Mesenchymal stem cell (in vitro differentiated cells and primary cell): ENCODE measurements around the gene AKAP13.

Source experiments
- DNase-seq: peaks from one replicate; pipeline ENCODE4 v3.0.0-alpha.2; 2013
- H2AFZ ChIP-seq: one replicate; pipeline ENCODE4 v1.6.1; 2013; ENCODE audit warnings: low read depth, mild to moderate bottlenecking, control low read depth, inconsistent platforms, low read length, moderate library complexity
- H2AK5ac ChIP-seq: 2 replicates; pipeline ENCODE4 v1.6.1; 2013; ENCODE audit warnings: low read length, moderate library complexity, mild to moderate bottlenecking, inconsistent platforms; ENCODE audit not compliant: severe bottlenecking
- H2BK120ac ChIP-seq: one replicate; pipeline ENCODE4 v1.6.1; 2013; ENCODE audit warnings: low read depth, mild to moderate bottlenecking, inconsistent platforms, low read length, moderate library complexity
- H2BK12ac ChIP-seq, 2 experiments: one replicate each; pipeline ENCODE4 v1.6.1; 2013; ENCODE audit warnings: inconsistent platforms in 2 of 2, low read length in 2 of 2, mild to moderate bottlenecking in 2 of 2, moderate library complexity in 2 of 2, control low read depth in 1 of 2
- H2BK15ac ChIP-seq: one replicate; pipeline ENCODE4 v1.6.1; 2013; ENCODE audit warnings: mild to moderate bottlenecking, low read depth, inconsistent platforms; ENCODE audit not compliant: poor library complexity, severe bottlenecking
- H2BK5ac ChIP-seq: 2 replicates; pipeline ENCODE4 v1.6.1; 2013; ENCODE audit warnings: low read depth, mild to moderate bottlenecking, low read length, control low read depth, inconsistent platforms; ENCODE audit not compliant: poor library complexity, severe bottlenecking
- H3K14ac ChIP-seq, 2 experiments: one replicate each; pipeline ENCODE4 v1.6.1; 2013; ENCODE audit warnings: inconsistent platforms in 2 of 2, low read length in 2 of 2, control low read depth in 1 of 2, mild to moderate bottlenecking in 1 of 2, moderate library complexity in 1 of 2
- H3K18ac ChIP-seq, 2 experiments: one replicate each; pipeline ENCODE4 v1.6.1; 2013; ENCODE audit warnings: inconsistent platforms in 2 of 2, low read length in 2 of 2, control low read depth in 1 of 2, low read depth in 1 of 2, mild to moderate bottlenecking in 1 of 2
- H3K23ac ChIP-seq, 2 experiments: one replicate each; pipeline ENCODE4 v1.6.1; 2013; ENCODE audit warnings: inconsistent platforms in 2 of 2, low read length in 2 of 2, mild to moderate bottlenecking in 2 of 2, moderate library complexity in 2 of 2, control low read depth in 1 of 2
- H3K27ac ChIP-seq: 2 replicates; pipeline ENCODE4 v1.5.1; 2013; ENCODE audit warnings: mild to moderate bottlenecking, moderate library complexity, low read length, control low read depth, inconsistent platforms; ENCODE audit not compliant: poor library complexity, severe bottlenecking
- H3K27me3 ChIP-seq, 2 experiments: 2 replicates each; pipeline versions ENCODE4 v1.6.1 to v1.7.0; 2013; ENCODE audit warnings: low read length in 2 of 2, mild to moderate bottlenecking in 2 of 2, moderate library complexity in 2 of 2, control low read depth in 1 of 2, inconsistent platforms in 1 of 2; ENCODE audit not compliant: control insufficient read depth in 1 of 2, insufficient read depth in 1 of 2
- H3K36me3 ChIP-seq, 2 experiments: 2 replicates each; pipeline versions ENCODE4 v1.6.1 to v1.7.0; 2013; ENCODE audit warnings: low read length in 2 of 2, control low read depth in 1 of 2, inconsistent platforms in 1 of 2, low read depth in 1 of 2, mild to moderate bottlenecking in 1 of 2; ENCODE audit not compliant: insufficient read depth in 2 of 2, control insufficient read depth in 1 of 2
- H3K4ac ChIP-seq, 2 experiments: one replicate each; pipeline ENCODE4 v1.6.1; 2013; ENCODE audit warnings: inconsistent platforms in 2 of 2, low read length in 2 of 2, mild to moderate bottlenecking in 2 of 2, moderate library complexity in 2 of 2, control low read depth in 1 of 2, low read depth in 1 of 2
- H3K4me1 ChIP-seq: 2 replicates; pipeline ENCODE4 v1.6.1; 2013; ENCODE audit warnings: low read depth, low read length, control low read depth; ENCODE audit not compliant: control insufficient read depth, insufficient read depth
- H3K4me2 ChIP-seq: 2 replicates; pipeline ENCODE4 v1.6.1; 2013; ENCODE audit warnings: low read length, mild to moderate bottlenecking, inconsistent platforms; ENCODE audit not compliant: poor library complexity, severe bottlenecking
- H3K4me3 ChIP-seq, 2 experiments: 2 replicates each; pipeline versions ENCODE4 v1.5.1 to v1.7.0; 2013; ENCODE audit warnings: low read length in 2 of 2, mild to moderate bottlenecking in 2 of 2, control low read depth in 1 of 2, low read depth in 1 of 2; ENCODE audit not compliant: insufficient read depth in 1 of 2
- H3K79me1 ChIP-seq: replicated peaks from 2 replicates; pipeline ENCODE4 v1.6.1; 2013; ENCODE audit warnings: mild to moderate bottlenecking, control low read depth, low read length, inconsistent platforms; ENCODE audit not compliant: poor library complexity, severe bottlenecking
- H3K9ac ChIP-seq: 2 replicates; pipeline ENCODE4 v1.7.0; 2013; ENCODE audit warnings: mild to moderate bottlenecking, low read length, moderate library complexity
- H3K9me3 ChIP-seq: 2 replicates; pipeline ENCODE4 v1.7.0; 2013; ENCODE audit warnings: mild to moderate bottlenecking, low read length; ENCODE audit not compliant: control insufficient read depth
- H4K8ac ChIP-seq: one replicate; pipeline ENCODE4 v1.6.1; 2013; ENCODE audit warnings: inconsistent platforms, mild to moderate bottlenecking, low read length, moderate library complexity
- H4K91ac ChIP-seq: one replicate; pipeline ENCODE4 v1.6.1; 2013; ENCODE audit warnings: mild to moderate bottlenecking, low read length, inconsistent platforms
- WGBS: methylation state at CpG from one replicate; pipeline ENCODE4 v1.1.7; 2013; ENCODE audit warnings: mixed read lengths; 5-methylcytosine and 5-hydroxymethylcytosine counted together

AKAP13 gene

DNA sequence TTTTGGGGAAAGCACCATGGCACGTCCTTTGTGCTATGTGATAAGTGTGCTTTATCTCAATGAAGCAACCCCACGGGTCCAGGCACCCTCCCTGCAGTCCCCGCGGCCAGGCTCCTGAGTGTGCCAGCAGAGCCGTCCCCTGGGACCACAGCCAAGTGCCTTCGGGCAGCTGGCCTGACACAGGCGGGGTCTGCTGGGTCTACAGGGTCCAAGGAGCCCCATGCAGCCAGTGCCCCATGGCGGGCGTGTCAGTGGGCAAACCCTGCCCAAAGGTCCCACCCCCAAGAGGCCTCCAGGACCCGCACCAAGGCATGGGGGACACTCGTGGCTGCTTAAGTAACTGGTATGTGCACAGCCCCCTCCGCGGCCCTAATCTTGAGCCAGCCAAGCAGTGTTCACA is 379.0 kb downstream of the AKAP13 start:
- no peak overlapping the region for H3K9ac ChIP-seq

GRCh38 chr15:85760049-85760448 is 379.6 kb downstream of the AKAP13 start:
- 96% methylated on average over 6 of the region's 6 CpGs for WGBS
- H4K8ac ChIP-seq, result no peak overlapping the region
- H3K9me3 ChIP-seq, result no peaks in the 10 kb centered on the region
- H3K79me1 ChIP-seq, result peaks cover 34% of the 10 kb centered on the region
- no peak overlapping the region for H3K27ac ChIP-seq
- no peak overlapping the region for H3K4ac ChIP-seq
- peaks cover 0 to 38% of the 10 kb centered on the region in 2 experiments for H3K36me3 ChIP-seq
- no peak overlapping the region for H3K4me2 ChIP-seq
- H2BK5ac ChIP-seq, result no peak overlapping the region
- no peak overlapping the region for H3K18ac ChIP-seq
- H3K14ac ChIP-seq, result no peak overlapping the region
- H3K9ac ChIP-seq, result no peak overlapping the region
- no peak overlapping the region for H3K4me3 ChIP-seq
- no peak for DNase-seq
- H3K27me3 ChIP-seq, result no peaks in the 10 kb centered on the region
- peaks cover 33% of the 10 kb centered on the region for H3K4me1 ChIP-seq
- H2AFZ ChIP-seq, result no peak overlapping the region
- no peak overlapping the region for H2BK120ac ChIP-seq
- H2BK12ac ChIP-seq, result no peak overlapping the region
- H2BK15ac ChIP-seq, result no peak overlapping the region
- no peak overlapping the region for H4K91ac ChIP-seq
- H2AK5ac ChIP-seq, result no peak overlapping the region
- H3K23ac ChIP-seq, result no peak overlapping the region

More for the DNA sequence above, 379.0 kb downstream of the AKAP13 start:
- Histone ChIP-seq H2AK5ac (no peak overlapping the region), H2BK120ac (no peak overlapping the region), H3K23ac (no peak overlapping the region), H2BK5ac (no peak overlapping the region), H4K8ac (no peak overlapping the region), H3K27me3 (no peaks in the 10 kb centered on the region), H2AFZ (no peak overlapping the region), H2BK15ac (no peak overlapping the region), H2BK12ac (no peak overlapping the region), H3K4me2 (no peak overlapping the region), H3K14ac (no peak overlapping the region), H3K36me3 (peaks cover 0 to 39% of the 10 kb centered on the region in 2 experiments), H3K27ac (no peak overlapping the region), H3K4me1 (peaks cover 26% of the 10 kb centered on the region), H3K4ac (no peak overlapping the region), H3K9me3 (no peaks in the 10 kb centered on the region), H3K4me3 (no peak overlapping the region), H3K18ac (no peak overlapping the region), H3K79me1 (peaks cover 29% of the 10 kb centered on the region), H4K91ac (no peak overlapping the region)
- WGBS, result 95% methylated on average over 13 of the region's 13 CpGs
- no peak for DNase-seq

DNA sequence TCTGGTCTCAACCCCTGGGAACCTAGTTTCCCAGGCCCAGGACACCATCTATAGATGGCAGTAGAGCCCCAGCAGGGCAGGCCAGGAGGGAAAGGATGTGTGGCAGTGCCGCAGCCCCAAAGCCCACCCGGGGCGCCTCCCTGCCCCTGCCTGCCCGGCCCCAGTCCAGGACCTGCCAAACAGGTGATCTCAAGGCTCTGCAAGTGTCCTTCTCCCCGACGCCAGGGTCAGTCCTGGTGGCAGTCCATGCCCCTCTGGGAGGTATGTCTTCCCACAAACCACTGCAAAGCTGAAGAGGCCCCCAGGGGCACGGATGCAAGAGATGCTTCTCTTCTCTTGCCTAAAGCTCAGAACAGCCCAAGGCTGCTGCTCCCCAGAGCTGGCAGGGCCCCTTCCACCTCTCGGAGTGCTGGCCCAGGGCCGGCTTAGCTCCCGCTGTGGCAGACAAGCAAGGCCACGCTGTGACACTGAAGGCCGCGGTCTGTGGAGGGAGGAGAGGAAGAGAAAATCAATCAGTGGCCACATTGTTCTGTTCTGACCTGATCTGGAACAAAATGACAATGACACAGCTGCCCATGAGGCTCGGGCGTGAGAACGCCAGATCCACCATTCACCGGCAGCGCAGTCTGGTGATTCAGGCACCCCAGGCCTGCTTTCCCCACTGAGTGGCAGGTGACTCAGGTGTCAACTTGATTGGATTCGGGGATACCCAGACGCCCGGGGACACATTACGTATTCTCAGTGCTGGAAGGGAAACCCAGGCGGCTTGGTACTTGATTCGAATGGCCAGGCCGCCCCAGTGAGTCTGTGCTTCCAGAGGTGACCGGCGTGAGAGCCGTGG is 380.3 kb downstream of the AKAP13 start:
- Histone ChIP-seq H3K4me1 (peaks cover 33% of the 10 kb centered on the region), H3K9ac (no peak overlapping the region)

GRCh38 chr15:85761635-85762034 is 381.2 kb downstream of the AKAP13 start:
- no peak overlapping the region for H2AK5ac ChIP-seq
- WGBS, result 89% methylated on average over 7 of the region's 9 CpGs

More for the DNA sequence above, 380.3 kb downstream of the AKAP13 start:
- Histone ChIP-seq H2BK5ac (no peak overlapping the region), H3K4me2 (no peak overlapping the region), H3K79me1 (peaks cover 34% of the 10 kb centered on the region), H3K4ac (no peak overlapping the region), H4K91ac (no peak overlapping the region), H3K27ac (no peak overlapping the region), H3K23ac (no peak overlapping the region), H3K36me3 (peaks cover 0 to 33% of the 10 kb centered on the region in 2 experiments), H2BK120ac (no peak overlapping the region), H2BK12ac (no peak overlapping the region), H4K8ac (no peak overlapping the region), H3K9me3 (no peaks in the 10 kb centered on the region), H3K27me3 (no peaks in the 10 kb centered on the region), H3K4me3 (no peak overlapping the region), H2BK15ac (no peak overlapping the region), H2AK5ac (no peak overlapping the region), H3K14ac (no peak overlapping the region), H3K18ac (no peak overlapping the region), H2AFZ (no peak overlapping the region)
- DNase-seq, result no peak
- 97% methylated on average over 28 of the region's 28 CpGs for WGBS

More at GRCh38 chr15:85761635-85762034, 381.2 kb downstream of the AKAP13 start:
- no peak overlapping the region for H3K14ac ChIP-seq
- H3K4me3 ChIP-seq, result no peak overlapping the region
- H2BK15ac ChIP-seq, result no peak overlapping the region
- no peak overlapping the region for H2BK12ac ChIP-seq
- H3K79me1 ChIP-seq, result peaks cover 34% of the 10 kb centered on the region
- H2BK120ac ChIP-seq, result no peak overlapping the region
- H3K27ac ChIP-seq, result no peak overlapping the region
- no peak overlapping the region for H2BK5ac ChIP-seq
- no peak overlapping the region for H4K91ac ChIP-seq
- H2AFZ ChIP-seq, result no peak overlapping the region
- H3K9me3 ChIP-seq, result no peaks in the 10 kb centered on the region
- peak; percentile 24 for DNase-seq
- H3K36me3 ChIP-seq, result peaks cover 0 to 33% of the 10 kb centered on the region in 2 experiments
- no peak overlapping the region for H3K18ac ChIP-seq
- no peaks in the 10 kb centered on the region for H3K27me3 ChIP-seq
- peaks cover 41% of the 10 kb centered on the region for H3K4me1 ChIP-seq
- H3K4me2 ChIP-seq, result no peak overlapping the region
- H3K4ac ChIP-seq, result no peak overlapping the region
- no peak overlapping the region for H4K8ac ChIP-seq
- no peak overlapping the region for H3K9ac ChIP-seq
- no peak overlapping the region for H3K23ac ChIP-seq
